ENCODE data around the gene MPV17L2. TPM values are rescaled to one million over a fixed set of nuclear protein-coding genes. Genes with fewer than 3 reads are reported as not detected.
A peak's percentile ranks its signal among the peaks of the same experiment; 100 is the strongest.

MPV17L2 gene
- total and polyA plus RNA-seq, 10 of the 15 experiments (the other 5 are each of a cell fraction or from before 2014, with no cell fraction given), result 5.1 to 57.2 (median 22.9) TPM

DNA sequence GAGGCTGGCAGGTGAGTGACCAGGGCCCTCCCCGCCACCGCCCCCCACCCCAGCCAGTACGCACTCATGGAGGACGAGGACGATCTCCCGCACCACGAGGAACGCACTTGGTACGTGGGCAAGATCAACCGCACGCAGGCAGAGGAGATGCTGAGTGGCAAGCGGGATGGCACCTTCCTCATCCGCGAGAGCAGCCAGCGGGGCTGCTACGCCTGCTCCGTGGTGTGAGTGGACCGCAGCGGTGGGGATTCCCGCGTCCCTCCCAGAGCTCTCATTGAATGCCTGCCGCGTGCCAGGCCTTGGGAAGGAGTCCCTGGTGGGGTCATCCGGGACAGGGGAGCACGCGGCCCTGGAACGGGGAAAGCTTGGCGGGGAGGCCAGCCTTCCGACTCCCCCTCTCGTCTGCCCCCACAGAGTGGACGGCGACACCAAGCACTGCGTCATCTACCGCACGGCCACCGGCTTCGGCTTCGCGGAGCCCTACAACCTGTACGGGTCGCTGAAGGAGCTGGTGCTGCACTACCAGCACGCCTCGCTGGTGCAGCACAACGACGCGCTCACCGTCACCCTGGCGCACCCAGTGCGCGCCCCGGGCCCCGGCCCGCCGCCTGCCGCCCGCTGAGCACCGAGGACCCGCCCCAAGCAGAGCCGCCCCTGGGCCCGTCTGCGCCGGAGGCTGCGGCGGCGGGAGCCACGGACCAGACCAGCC lies 24.2 kb upstream of the MPV17L2 start (continued):
- TF ChIP-seq ZNF592 (IDR thresholded peaks at IDR 0.05) (no peak), IKZF2 (IDR thresholded peaks at IDR 0.05) (peak; percentile 19 to 25; a peak in 3 of 4 replicates), SMARCA5 (IDR thresholded peaks at IDR 0.05) (0 out of 2 replicates have a peak, but pooled peaks have one; percentile 21), E4F1 (IDR thresholded peaks at IDR 0.05; ENCODE audit: borderline replicate concordance, partially characterized antibody) (no peak), BHLHE40 (IDR thresholded peaks at IDR 0.05; ENCODE audit: borderline replicate concordance in 1 of 2, low read depth in 2 of 2, low read length in 1 of 2) (peak in 1 of 2 experiments; percentile 69; a peak in 2 of 4 replicates), NKRF (conservative IDR thresholded peaks at IDR 0.05) (0 out of 2 replicates have a peak, but pooled peaks have one; percentile 33), HDGF (IDR thresholded peaks at IDR 0.05) (peak; percentile 13; the same call in 1 of the 2 replicates), NR2C2 (IDR thresholded peaks at IDR 0.05; ENCODE audit: borderline replicate concordance, control insufficient read depth, insufficient read length, low read depth) (no peak), ZNF274 (IDR thresholded peaks at IDR 0.05; ENCODE audit: insufficient read depth, insufficient read length) (no peak)
- TF ChIP-seq, protein P1, sequence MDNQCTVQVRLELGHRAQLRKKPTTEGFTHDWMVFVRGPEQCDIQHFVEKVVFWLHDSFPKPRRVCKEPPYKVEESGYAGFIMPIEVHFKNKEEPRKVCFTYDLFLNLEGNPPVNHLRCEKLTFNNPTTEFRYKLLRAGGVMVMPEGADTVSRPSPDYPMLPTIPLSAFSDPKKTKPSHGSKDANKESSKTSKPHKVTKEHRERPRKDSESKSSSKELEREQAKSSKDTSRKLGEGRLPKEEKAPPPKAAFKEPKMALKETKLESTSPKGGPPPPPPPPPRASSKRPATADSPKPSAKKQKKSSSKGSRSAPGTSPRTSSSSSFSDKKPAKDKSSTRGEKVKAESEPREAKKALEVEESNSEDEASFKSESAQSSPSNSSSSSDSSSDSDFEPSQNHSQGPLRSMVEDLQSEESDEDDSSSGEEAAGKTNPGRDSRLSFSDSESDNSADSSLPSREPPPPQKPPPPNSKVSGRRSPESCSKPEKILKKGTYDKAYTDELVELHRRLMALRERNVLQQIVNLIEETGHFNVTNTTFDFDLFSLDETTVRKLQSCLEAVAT (IDR thresholded peaks at IDR 0.05), result peak; percentile 60
- TF ChIP-seq, protein P2, sequence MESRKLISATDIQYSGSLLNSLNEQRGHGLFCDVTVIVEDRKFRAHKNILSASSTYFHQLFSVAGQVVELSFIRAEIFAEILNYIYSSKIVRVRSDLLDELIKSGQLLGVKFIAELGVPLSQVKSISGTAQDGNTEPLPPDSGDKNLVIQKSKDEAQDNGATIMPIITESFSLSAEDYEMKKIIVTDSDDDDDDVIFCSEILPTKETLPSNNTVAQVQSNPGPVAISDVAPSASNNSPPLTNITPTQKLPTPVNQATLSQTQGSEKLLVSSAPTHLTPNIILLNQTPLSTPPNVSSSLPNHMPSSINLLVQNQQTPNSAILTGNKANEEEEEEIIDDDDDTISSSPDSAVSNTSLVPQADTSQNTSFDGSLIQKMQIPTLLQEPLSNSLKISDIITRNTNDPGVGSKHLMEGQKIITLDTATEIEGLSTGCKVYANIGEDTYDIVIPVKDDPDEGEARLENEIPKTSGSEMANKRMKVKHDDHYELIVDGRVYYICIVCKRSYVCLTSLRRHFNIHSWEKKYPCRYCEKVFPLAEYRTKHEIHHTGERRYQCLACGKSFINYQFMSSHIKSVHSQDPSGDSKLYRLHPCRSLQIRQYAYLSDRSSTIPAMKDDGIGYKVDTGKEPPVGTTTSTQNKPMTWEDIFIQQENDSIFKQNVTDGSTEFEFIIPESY (IDR thresholded peaks at IDR 0.05), result peak; percentile 67; the same call in 1 of the 2 replicates
- TF ChIP-seq, protein P3, sequence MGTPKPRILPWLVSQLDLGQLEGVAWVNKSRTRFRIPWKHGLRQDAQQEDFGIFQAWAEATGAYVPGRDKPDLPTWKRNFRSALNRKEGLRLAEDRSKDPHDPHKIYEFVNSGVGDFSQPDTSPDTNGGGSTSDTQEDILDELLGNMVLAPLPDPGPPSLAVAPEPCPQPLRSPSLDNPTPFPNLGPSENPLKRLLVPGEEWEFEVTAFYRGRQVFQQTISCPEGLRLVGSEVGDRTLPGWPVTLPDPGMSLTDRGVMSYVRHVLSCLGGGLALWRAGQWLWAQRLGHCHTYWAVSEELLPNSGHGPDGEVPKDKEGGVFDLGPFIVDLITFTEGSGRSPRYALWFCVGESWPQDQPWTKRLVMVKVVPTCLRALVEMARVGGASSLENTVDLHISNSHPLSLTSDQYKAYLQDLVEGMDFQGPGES (IDR thresholded peaks at IDR 0.05), result no peak

Data from GM12878 (cell line).